ENCODE data around the gene EZH1.

DNA sequence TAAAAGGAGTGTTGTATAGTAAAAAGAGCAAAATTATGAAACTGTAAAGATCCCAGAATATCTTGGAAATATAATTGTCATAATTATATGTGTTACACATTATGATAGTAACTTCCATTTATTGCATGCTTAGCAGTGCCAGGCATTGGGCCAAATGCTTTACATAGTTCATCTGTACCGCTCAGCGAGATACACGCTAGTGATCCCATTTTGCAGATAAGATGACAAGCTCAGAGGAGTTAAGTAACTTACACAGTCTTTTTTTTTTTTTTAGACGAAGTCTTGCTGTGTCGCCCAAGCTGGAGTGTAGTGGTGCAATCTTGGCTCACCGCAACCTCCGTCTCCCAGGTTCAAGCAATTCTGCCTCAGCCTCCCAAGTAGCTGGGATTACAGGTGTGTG lies 6.8 kb upstream of the EZH1 start:
- TF ChIP-seq POLR2A (IDR thresholded peaks at IDR 0.05; ENCODE audit: low read depth, low read length) = no peak
- TF ChIP-seq, protein P1, sequence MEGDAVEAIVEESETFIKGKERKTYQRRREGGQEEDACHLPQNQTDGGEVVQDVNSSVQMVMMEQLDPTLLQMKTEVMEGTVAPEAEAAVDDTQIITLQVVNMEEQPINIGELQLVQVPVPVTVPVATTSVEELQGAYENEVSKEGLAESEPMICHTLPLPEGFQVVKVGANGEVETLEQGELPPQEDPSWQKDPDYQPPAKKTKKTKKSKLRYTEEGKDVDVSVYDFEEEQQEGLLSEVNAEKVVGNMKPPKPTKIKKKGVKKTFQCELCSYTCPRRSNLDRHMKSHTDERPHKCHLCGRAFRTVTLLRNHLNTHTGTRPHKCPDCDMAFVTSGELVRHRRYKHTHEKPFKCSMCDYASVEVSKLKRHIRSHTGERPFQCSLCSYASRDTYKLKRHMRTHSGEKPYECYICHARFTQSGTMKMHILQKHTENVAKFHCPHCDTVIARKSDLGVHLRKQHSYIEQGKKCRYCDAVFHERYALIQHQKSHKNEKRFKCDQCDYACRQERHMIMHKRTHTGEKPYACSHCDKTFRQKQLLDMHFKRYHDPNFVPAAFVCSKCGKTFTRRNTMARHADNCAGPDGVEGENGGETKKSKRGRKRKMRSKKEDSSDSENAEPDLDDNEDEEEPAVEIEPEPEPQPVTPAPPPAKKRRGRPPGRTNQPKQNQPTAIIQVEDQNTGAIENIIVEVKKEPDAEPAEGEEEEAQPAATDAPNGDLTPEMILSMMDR (conservative IDR thresholded peaks at IDR 0.05; ENCODE audit: low read depth, low read length) = no peak
- no peak for TF ChIP-seq CEBPB (IDR thresholded peaks at IDR 0.05; ENCODE audit: low read depth, low read length)
- no peak for TF ChIP-seq RAD21 (IDR thresholded peaks at IDR 0.05; ENCODE audit: low read length)
- no peak for TF ChIP-seq RFX5 (IDR thresholded peaks at IDR 0.05; ENCODE audit: low read depth, low read length)
- no peak for TF ChIP-seq CHD1 (IDR thresholded peaks at IDR 0.05; ENCODE audit: low read depth, low read length)
- TF ChIP-seq, protein P2, sequence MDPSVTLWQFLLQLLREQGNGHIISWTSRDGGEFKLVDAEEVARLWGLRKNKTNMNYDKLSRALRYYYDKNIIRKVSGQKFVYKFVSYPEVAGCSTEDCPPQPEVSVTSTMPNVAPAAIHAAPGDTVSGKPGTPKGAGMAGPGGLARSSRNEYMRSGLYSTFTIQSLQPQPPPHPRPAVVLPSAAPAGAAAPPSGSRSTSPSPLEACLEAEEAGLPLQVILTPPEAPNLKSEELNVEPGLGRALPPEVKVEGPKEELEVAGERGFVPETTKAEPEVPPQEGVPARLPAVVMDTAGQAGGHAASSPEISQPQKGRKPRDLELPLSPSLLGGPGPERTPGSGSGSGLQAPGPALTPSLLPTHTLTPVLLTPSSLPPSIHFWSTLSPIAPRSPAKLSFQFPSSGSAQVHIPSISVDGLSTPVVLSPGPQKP (IDR thresholded peaks at IDR 0.05; ENCODE audit: borderline replicate concordance, low read depth, low read length) = no peak

Measured in IMR-90 (cell line).